Transverse colon (tissue), 3 donors: ENCODE measurements around the gene UBE2L6.

Source experiments
- POLR2A ChIP-seq: fragments of 450-650 bp; IDR thresholded peaks from one replicate; pipeline ENCODE4 v1.6.1; 2016; ENCODE audit warnings: antibody characterized with exemption, mild to moderate bottlenecking, moderate library complexity
- TF ChIP-seq, protein P1 (sequence below), 5 experiments: fragments of 200-600 bp in 3 of 5; fragments of 450-650 bp in 2 of 5; sonication (generic) in 3 of 5; IDR thresholded peaks; 1 replicate in 2 of 5; 2 replicates in 3 of 5; pipeline ENCODE4 v1.5.1; 2016 to 2017; ENCODE audit warnings: antibody characterized with exemption in 5 of 5, inconsistent platforms in 3 of 5, mild to moderate bottlenecking in 2 of 5, moderate library complexity in 1 of 5

DNA sequence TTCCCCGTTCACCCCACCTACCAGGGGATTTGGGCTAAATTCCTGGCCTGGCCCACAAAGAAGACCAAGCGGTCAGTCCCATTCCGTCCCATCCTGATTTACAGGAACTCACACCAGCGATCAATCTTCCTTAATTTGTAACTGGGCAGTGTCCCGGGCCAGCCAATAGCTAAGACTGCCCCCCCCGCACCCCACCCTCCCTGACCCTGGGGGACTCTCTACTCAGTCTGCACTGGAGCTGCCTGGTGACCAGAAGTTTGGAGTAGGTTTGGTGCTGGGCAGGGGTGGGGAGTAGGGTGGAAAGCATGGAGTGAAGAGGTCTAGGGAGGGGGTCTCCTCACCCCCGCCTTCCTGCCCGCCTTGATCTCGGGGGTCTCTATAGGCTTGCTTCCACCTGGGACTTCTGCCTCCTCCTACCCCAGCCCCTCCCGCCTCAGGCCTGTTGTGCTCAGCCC lies 30.0 kb upstream of the UBE2L6 start, which contains the start of gene SERPING1:
- TF ChIP-seq, protein P1, sequence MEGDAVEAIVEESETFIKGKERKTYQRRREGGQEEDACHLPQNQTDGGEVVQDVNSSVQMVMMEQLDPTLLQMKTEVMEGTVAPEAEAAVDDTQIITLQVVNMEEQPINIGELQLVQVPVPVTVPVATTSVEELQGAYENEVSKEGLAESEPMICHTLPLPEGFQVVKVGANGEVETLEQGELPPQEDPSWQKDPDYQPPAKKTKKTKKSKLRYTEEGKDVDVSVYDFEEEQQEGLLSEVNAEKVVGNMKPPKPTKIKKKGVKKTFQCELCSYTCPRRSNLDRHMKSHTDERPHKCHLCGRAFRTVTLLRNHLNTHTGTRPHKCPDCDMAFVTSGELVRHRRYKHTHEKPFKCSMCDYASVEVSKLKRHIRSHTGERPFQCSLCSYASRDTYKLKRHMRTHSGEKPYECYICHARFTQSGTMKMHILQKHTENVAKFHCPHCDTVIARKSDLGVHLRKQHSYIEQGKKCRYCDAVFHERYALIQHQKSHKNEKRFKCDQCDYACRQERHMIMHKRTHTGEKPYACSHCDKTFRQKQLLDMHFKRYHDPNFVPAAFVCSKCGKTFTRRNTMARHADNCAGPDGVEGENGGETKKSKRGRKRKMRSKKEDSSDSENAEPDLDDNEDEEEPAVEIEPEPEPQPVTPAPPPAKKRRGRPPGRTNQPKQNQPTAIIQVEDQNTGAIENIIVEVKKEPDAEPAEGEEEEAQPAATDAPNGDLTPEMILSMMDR (IDR thresholded peaks at IDR 0.05) = no peak
- no peak for TF ChIP-seq POLR2A
